Heart left ventricle (tissue), 16 donors: ENCODE results near the gene RAB11FIP5. TPM values are rescaled to one million over a fixed set of nuclear protein-coding genes. Genes with fewer than 3 reads are reported as not detected.

Experiments
- ATAC-seq, 4 donors: fragments of 200-7000 bp; cut with Tn5 transposase; one replicate each; pipeline ENCODE4 v1.9.1; 2020 to 2022; ENCODE audit warnings: moderate library complexity in 4 of 4, mild to moderate bottlenecking in 3 of 4, moderate number of reproducible peaks in 1 of 4
- DNase-seq, 5 donors: peaks; one replicate each; pipeline ENCODE4 v3.0.0-alpha.2; 2020
- H3K27ac ChIP-seq, 12 donors: fragments of 200-600 bp; sonication (generic) in 4 of 12; one replicate each; pipeline versions ENCODE4 v1.5.0 to v1.8.0; 2016 to 2022; ENCODE audit warnings: mild to moderate bottlenecking in 2 of 12
- H3K27me3 ChIP-seq, 9 donors: fragments of 200-600 bp; sonication (generic) in 2 of 9; one replicate each; pipeline versions ENCODE4 v1.5.1 to v1.8.0; 2016 to 2022; ENCODE audit warnings: mild to moderate bottlenecking in 3 of 9
- H3K36me3 ChIP-seq, 9 donors: fragments of 200-600 bp; sonication (generic) in 2 of 9; one replicate each; pipeline versions ENCODE4 v1.5.0 to v1.8.0; 2018 to 2022; ENCODE audit warnings: mild to moderate bottlenecking in 2 of 9
- H3K4me1 ChIP-seq, 12 donors: fragments of 200-600 bp; sonication (generic) in 4 of 12; one replicate each; pipeline versions ENCODE4 v1.5.0 to v1.8.0; 2016 to 2022; ENCODE audit warnings: mild to moderate bottlenecking in 3 of 12
- H3K4me3 ChIP-seq, 12 donors: fragments of 200-600 bp; sonication (generic) in 4 of 12; one replicate each; pipeline versions ENCODE4 v1.5.0 to v1.8.0; 2017 to 2022; ENCODE audit warnings: mild to moderate bottlenecking in 9 of 12, moderate library complexity in 4 of 12
- H3K9me3 ChIP-seq, 12 donors: fragments of 200-600 bp; sonication (generic) in 4 of 12; one replicate each; pipeline versions ENCODE4 v1.5.0 to v1.8.0; 2016 to 2022; ENCODE audit warnings: mild to moderate bottlenecking in 1 of 12
- CTCF ChIP-seq, 12 donors: fragments of 200-600 bp; sonication (generic) in 4 of 12; IDR thresholded peaks; one replicate each; pipeline versions ENCODE4 v1.5.0 to v1.8.0; 2018 to 2022; ENCODE audit warnings: antibody characterized with exemption in 12 of 12, mild to moderate bottlenecking in 5 of 12
- POLR2A ChIP-seq, 2 donors: fragments of 450-650 bp; IDR thresholded peaks; one replicate each; pipeline ENCODE4 v1.6.1; 2017; ENCODE audit warnings: antibody characterized with exemption in 2 of 2, mild to moderate bottlenecking in 2 of 2, moderate library complexity in 2 of 2
- WGBS, 4 donors: extraction: QIAGEN DNeasy Blood & Tissue Kit in 2 of 4; methylation state at CpG; one replicate each; pipeline versions ENCODE4 v1.1.5 to v1.1.7; 2013 to 2018; 5-methylcytosine and 5-hydroxymethylcytosine counted together
- intact Hi-C, 10 donors: fragments of 100-400 bp; cut with DNase I; formaldehyde crosslinking; loops; one replicate each; pipeline versions ENCODE4 v1.11.1 to v1.14.2; 2022
- polyA plus RNA-seq, 2 donors: library from polyadenylated mRNA; stranded (reverse); fragments of 200-250 nt; gene quantifications; one replicate each; pipeline ENCODE4 v1.2.3, GENCODE V29; 2013
- total RNA-seq, 9 donors: library from RNA; depleted of rRNA in 2 of 9; stranded (reverse); fragments of >200 nt in 2 of 9; fragmentation: NEBNext Ultra II Directional in 3 of 9; extraction: Animal tissue kit (Norgen Biotek cat#: 25700) in 3 of 9; gene quantifications; one replicate each; pipeline versions ENCODE4 v1.1.0 to v1.2.4, GENCODE V29; 2016 to 2023
- donor health status: ischemic (EF 13 %, LVEDD 7.1; RV severe dilation, severe dysfunction).
- donor health status: healthy with polysubstance abuse.
- donor health status: DM: no; HTN: yes; CAD: no.
- donor health status: DM: no; HTN: no; CAD: no.
- donor health status: ischemic (EF 25% LVEDD 6.9; RV normal size, moderate dysfunction).
- donor health status: ischemic (EF 25% LVEDD 5.7; RV mildly dilated, moderate dysfunction).
- donor health status: healthy.
- donor health status: DM: yes; HTN: yes; CAD: no.
- donor health status: ischemic (EF 35%, LVEDD 5.7; RV mildly dilated, moderate dysfunction).
- donor health status: nonischemic (EF 11% LVEDD 7.7; RV severe dilation, severe dysfunction).
- donor health status: DM: yes; HTN: yes; CAD: no.
- donor health status: PGD.
- donor health status: ischemic (EF 29% LVEDD 5.4; RV normal size, mild dysfunction).
- donor health status: nonischemic (EF 23%, LVEDD 6.1; RV moderate dilation, normal function).

Gene RAB11FIP5
- total and polyA plus RNA-seq, 11 donors, result 10.7 to 50.7 (median 24.8) TPM

GRCh38 chr2:73043276-73043675 is 69.5 kb downstream of the RAB11FIP5 start:
- no peaks in the 10 kb centered on the region for H3K27me3 ChIP-seq
- no peak for TF ChIP-seq CTCF (IDR thresholded peaks at IDR 0.05)
- TF ChIP-seq POLR2A (IDR thresholded peaks at IDR 0.05), result no peak
- no peak overlapping the region for H3K4me3 ChIP-seq
- DNase-seq (no peak), ATAC-seq (no peak)
- no peaks in the 10 kb centered on the region for H3K4me1 ChIP-seq
- intact Hi-C loops, result no loop called here
- WGBS, 4 donors, result 78 to 89% (median 81%) methylated on average over 5 of the region's 5 CpGs
- no peaks in the 10 kb centered on the region for H3K9me3 ChIP-seq
- peaks cover 0 to 27% (median 13%) of the 10 kb centered on the region in 9 donors for H3K36me3 ChIP-seq
- no peak overlapping the region for H3K27ac ChIP-seq

- Histone ChIP-seq H3K36me3 (peaks cover 0 to 35% (median 14%) of the 10 kb centered on the region in 9 donors), H3K4me1 (peaks cover 0 to 11% (median 0%) of the 10 kb centered on the region in 12 donors), H3K27me3 (no peaks in the 10 kb centered on the region), H3K9me3 (no peaks in the 10 kb centered on the region), H3K27ac (no peak overlapping the region), H3K4me3 (no peak overlapping the region)
- WGBS, 4 donors, result 94 to 97% (median 95%) methylated on average over 6 of the region's 6 CpGs
- TF ChIP-seq CTCF (IDR thresholded peaks at IDR 0.05) (no peak), POLR2A (IDR thresholded peaks at IDR 0.05) (no peak)
- ATAC-seq (no peak), DNase-seq (no peak)
- intact Hi-C loops, result no loop called here
Observed at GRCh38 chr2:73037947-73038585, 74.7 kb downstream of the RAB11FIP5 start.

GRCh38 chr2:73036766-73037165 is 76.0 kb downstream of the RAB11FIP5 start:
- intact Hi-C loops, result no loop called here
- Histone ChIP-seq H3K36me3 (peaks cover 0 to 35% (median 14%) of the 10 kb centered on the region in 9 donors), H3K4me3 (no peak overlapping the region), H3K27ac (no peak overlapping the region), H3K4me1 (peaks cover 0 to 11% (median 0%) of the 10 kb centered on the region in 12 donors), H3K27me3 (no peaks in the 10 kb centered on the region), H3K9me3 (no peaks in the 10 kb centered on the region)
- WGBS, 4 donors, result 89 to 95% (median 92%) methylated on average over 10 to 11 of the region's 11 CpGs
- ATAC-seq, result peak in 1 of 4 donors; percentile 24
- no peak for DNase-seq
- TF ChIP-seq CTCF (IDR thresholded peaks at IDR 0.05), result no peak
- no peak for TF ChIP-seq POLR2A (IDR thresholded peaks at IDR 0.05)

- H3K4me3 ChIP-seq, result no peak overlapping the region
- no peak for TF ChIP-seq CTCF (IDR thresholded peaks at IDR 0.05)
- no peak for TF ChIP-seq POLR2A (IDR thresholded peaks at IDR 0.05)
- H3K36me3 ChIP-seq, result peaks cover 0 to 31% (median 14%) of the 10 kb centered on the region in 9 donors
- H3K27me3 ChIP-seq, result no peaks in the 10 kb centered on the region
- DNase-seq (no peak), ATAC-seq (peak in 1 of 4 donors; percentile 10)
- H3K9me3 ChIP-seq, result no peaks in the 10 kb centered on the region
- no peak overlapping the region for H3K27ac ChIP-seq
- intact Hi-C loops, result no loop called here
- H3K4me1 ChIP-seq, result peaks cover 0 to 11% (median 0%) of the 10 kb centered on the region in 12 donors
- WGBS, 4 donors, result 85 to 92% (median 87%) methylated on average over 6 of the region's 6 CpGs
Observed at GRCh38 chr2:73035899-73036711, 76.6 kb downstream of the RAB11FIP5 start.
